Measurements from ENCODE around the gene IGIP.

The IGIP gene

DNA sequence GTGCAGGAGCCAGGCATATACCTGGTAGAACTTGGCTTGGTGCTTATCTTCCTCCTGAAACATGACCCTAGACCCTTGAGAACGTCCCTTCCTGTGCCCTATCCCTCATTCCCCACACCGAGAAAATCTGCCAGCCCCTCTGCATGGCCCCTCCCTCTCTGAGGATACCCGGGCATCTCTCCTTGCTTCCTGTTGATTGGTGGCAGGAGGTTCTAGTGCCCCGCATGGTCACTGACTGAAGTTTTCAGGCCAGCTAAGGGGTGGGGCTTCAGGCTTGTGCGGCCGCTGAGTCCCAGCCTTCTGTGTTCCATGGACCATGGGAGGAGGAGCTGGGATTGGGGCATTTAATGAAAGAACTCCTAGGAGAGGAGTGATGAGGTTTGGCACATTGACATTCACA is 22.8 kb downstream of the IGIP start:
- H3K36me3 ChIP-seq (ENCODE audit: control insufficient read depth, low read length) = no peaks in the 10 kb centered on the region
- H3K9me3 ChIP-seq (ENCODE audit: control insufficient read depth, insufficient read depth, low read length) = no peaks in the 10 kb centered on the region
- H3K4me2 ChIP-seq (ENCODE audit: low read length) = no peak overlapping the region
- no peaks in the 10 kb centered on the region for H3F3A ChIP-seq (ENCODE audit: control insufficient read depth, insufficient read depth)
- H3K4me1 ChIP-seq (ENCODE audit: control insufficient read depth, low read length) = peaks cover 4% of the 10 kb centered on the region; the same call in 1 of the 2 replicates
- no peak overlapping the region for H3K4me3 ChIP-seq (ENCODE audit: low read length)
- H3K9me2 ChIP-seq (replicated peaks; ENCODE audit: control insufficient read depth, low read length) = no peaks in the 10 kb centered on the region
- no peak overlapping the region for H3K27ac ChIP-seq (ENCODE audit: low read depth, low read length)
- H3K27me3 ChIP-seq (ENCODE audit: control insufficient read depth, low read length) = peaks cover 28% of the 10 kb centered on the region
- TF ChIP-seq, protein P1, sequence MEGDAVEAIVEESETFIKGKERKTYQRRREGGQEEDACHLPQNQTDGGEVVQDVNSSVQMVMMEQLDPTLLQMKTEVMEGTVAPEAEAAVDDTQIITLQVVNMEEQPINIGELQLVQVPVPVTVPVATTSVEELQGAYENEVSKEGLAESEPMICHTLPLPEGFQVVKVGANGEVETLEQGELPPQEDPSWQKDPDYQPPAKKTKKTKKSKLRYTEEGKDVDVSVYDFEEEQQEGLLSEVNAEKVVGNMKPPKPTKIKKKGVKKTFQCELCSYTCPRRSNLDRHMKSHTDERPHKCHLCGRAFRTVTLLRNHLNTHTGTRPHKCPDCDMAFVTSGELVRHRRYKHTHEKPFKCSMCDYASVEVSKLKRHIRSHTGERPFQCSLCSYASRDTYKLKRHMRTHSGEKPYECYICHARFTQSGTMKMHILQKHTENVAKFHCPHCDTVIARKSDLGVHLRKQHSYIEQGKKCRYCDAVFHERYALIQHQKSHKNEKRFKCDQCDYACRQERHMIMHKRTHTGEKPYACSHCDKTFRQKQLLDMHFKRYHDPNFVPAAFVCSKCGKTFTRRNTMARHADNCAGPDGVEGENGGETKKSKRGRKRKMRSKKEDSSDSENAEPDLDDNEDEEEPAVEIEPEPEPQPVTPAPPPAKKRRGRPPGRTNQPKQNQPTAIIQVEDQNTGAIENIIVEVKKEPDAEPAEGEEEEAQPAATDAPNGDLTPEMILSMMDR (IDR thresholded peaks at IDR 0.05; ENCODE audit: low read depth, low read length, poor library complexity, severe bottlenecking) = no peak
- no peak for TF ChIP-seq EZH2phosphoT487 (IDR thresholded peaks at IDR 0.05; ENCODE audit: borderline replicate concordance, low read length)
- peaks cover 19% of the 10 kb centered on the region; the same call in 1 of the 2 replicates for H4K20me1 ChIP-seq (ENCODE audit: control insufficient read depth, insufficient read depth, low read depth, low read length)
- no peaks in the 10 kb centered on the region for H3K79me2 ChIP-seq (ENCODE audit: control insufficient read depth, low read length)

DNA sequence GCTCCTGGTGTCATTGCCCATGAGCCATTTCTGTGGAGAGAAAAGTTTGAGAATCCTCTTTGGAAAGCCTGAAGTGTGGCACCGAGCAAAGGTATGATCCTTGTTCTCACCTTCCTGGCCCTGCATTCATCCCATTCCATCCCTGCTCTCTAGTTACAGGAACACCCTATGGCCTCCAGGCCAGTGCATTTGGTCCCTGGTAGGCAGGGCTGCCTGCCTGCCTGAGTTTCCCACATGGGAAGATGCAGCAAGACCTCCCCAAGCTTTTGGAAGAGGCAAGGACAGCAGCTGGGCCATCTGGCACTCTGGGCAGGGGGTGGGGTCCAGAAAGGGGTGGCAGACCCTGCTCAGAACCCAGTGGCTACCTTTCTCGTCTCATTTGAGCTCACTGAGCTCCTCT is 24.5 kb downstream of the IGIP start:
- no peaks in the 10 kb centered on the region for H3K9me2 ChIP-seq (replicated peaks; ENCODE audit: control insufficient read depth, low read length)
- H3K9me3 ChIP-seq (ENCODE audit: control insufficient read depth, insufficient read depth, low read length) = no peaks in the 10 kb centered on the region
- no peaks in the 10 kb centered on the region for H3F3A ChIP-seq (ENCODE audit: control insufficient read depth, insufficient read depth)
- H3K4me3 ChIP-seq (ENCODE audit: low read length) = no peak overlapping the region
- no peaks in the 10 kb centered on the region for H3K79me2 ChIP-seq (ENCODE audit: control insufficient read depth, low read length)
- no peak for TF ChIP-seq EZH2phosphoT487 (IDR thresholded peaks at IDR 0.05; ENCODE audit: borderline replicate concordance, low read length)
- TF ChIP-seq, protein P1 (IDR thresholded peaks at IDR 0.05; ENCODE audit: low read depth, low read length, poor library complexity, severe bottlenecking) = no peak
- no peaks in the 10 kb centered on the region for H3K36me3 ChIP-seq (ENCODE audit: control insufficient read depth, low read length)
- peaks cover 24% of the 10 kb centered on the region for H3K27me3 ChIP-seq (ENCODE audit: control insufficient read depth, low read length)
- H3K27ac ChIP-seq (ENCODE audit: low read depth, low read length) = no peak overlapping the region
- peaks cover 4% of the 10 kb centered on the region; the same call in 1 of the 2 replicates for H3K4me1 ChIP-seq (ENCODE audit: control insufficient read depth, low read length)
- H3K4me2 ChIP-seq (ENCODE audit: low read length) = no peak overlapping the region
- H4K20me1 ChIP-seq (ENCODE audit: control insufficient read depth, insufficient read depth, low read depth, low read length) = peaks cover 15% of the 10 kb centered on the region; the same call in 1 of the 2 replicates

DNA sequence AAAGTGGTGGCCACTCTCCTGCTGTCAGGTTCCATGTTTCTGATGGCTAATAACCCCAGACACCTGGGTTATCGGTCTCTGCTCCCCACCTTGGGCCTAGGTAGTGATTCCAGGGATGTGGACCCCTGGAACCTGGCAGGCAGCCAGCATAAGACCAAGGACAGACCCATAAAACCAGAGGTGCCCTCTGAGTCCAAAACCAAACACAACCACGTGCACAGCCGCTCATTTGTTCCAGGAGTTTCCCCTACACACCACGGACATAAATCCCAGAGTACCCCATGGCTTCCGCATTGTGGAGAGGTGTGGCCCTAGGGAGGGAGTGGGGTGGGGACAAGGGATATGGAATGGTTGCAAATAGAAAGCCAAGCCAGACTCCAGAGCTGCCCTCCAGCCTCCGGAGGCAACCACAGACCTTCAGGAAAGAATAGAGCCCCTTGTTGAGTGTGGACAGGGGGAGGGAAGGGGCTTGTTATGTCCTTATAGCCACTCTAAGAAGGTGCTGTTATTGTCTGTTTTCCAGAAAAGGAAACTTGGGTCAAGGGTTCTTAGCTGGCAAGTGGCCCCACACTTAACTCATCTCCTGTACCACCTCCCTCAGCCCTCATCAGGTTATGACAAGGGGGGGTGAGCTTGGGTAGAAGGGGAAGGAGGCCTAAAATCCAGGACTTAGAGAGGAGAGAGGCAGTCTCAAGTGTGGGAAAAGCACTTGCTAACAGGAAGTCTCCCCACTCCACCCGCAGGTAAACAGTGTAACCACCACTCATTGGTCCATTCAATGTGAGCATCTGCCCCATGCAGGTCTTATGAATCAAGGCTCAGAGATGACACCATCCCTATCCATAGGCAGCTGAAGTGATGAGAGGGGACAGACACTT is 25.6 kb downstream of the IGIP start:
- Histone ChIP-seq H3F3A (ENCODE audit: control insufficient read depth, insufficient read depth) (no peaks in the 10 kb centered on the region), H3K9me3 (ENCODE audit: control insufficient read depth, insufficient read depth, low read length) (no peaks in the 10 kb centered on the region), H3K36me3 (ENCODE audit: control insufficient read depth, low read length) (no peaks in the 10 kb centered on the region), H3K27me3 (ENCODE audit: control insufficient read depth, low read length) (peaks cover 12% of the 10 kb centered on the region), H3K9me2 (replicated peaks; ENCODE audit: control insufficient read depth, low read length) (no peaks in the 10 kb centered on the region), H4K20me1 (ENCODE audit: control insufficient read depth, insufficient read depth, low read depth, low read length) (peaks cover 5% of the 10 kb centered on the region; the same call in 1 of the 2 replicates), H3K79me2 (ENCODE audit: control insufficient read depth, low read length) (no peaks in the 10 kb centered on the region), H3K4me2 (ENCODE audit: low read length) (no peak overlapping the region), H3K4me1 (ENCODE audit: control insufficient read depth, low read length) (peaks cover 4% of the 10 kb centered on the region), H3K4me3 (ENCODE audit: low read length) (no peak overlapping the region), H3K27ac (ENCODE audit: low read depth, low read length) (no peak overlapping the region)
- TF ChIP-seq, protein P1 (IDR thresholded peaks at IDR 0.05; ENCODE audit: low read depth, low read length, poor library complexity, severe bottlenecking) = no peak
- TF ChIP-seq EZH2phosphoT487 (IDR thresholded peaks at IDR 0.05; ENCODE audit: borderline replicate concordance, low read length) = no peak

Measured in DOHH2 (cell line).